Endometrial microvascular endothelial cells (primary cell): Measurements from ENCODE around the gene PSMA7. TPM values are rescaled to one million over a fixed set of nuclear protein-coding genes. Genes with fewer than 3 reads are reported as not detected.

Experiments used
- in situ Hi-C: cut with HindIII; loops from 2 replicates; pipeline ENCODE4 v1.10.0; 2017; ENCODE audit warnings: low sequenced_read_pairs, low pct_unique_long_range_greater_than_20kb; ENCODE audit errors: inconsistent ontology term
- total RNA-seq: library from RNA; depleted of rRNA; stranded (reverse); fragments of >200 nt; gene quantifications from one replicate; pipeline ENCODE4 v1.2.3, GENCODE V29; 2015; ENCODE audit errors: inconsistent ontology term

PSMA7 gene
- total RNA-seq, 1 donor from 2014 or later: 414 TPM

DNA sequence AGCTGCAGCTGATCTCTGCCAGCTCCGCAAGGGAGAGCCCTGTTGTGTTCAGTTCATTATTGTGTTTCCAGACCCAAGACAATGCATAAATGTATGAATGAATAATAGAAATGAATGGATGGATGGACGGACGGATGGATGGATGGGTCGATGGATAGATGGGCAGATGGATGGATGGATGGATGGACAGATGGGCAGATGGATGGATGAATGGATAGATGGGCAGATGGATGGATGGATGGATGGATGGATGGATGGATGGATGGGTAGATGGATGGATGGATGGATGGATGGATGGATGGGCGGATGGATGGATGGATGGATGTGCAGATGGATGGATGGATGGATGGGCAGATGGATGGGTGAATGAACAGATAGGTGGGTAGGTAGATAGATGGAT lies 37.6 kb downstream of the PSMA7 start:
- in situ Hi-C loops: no loop called here

DNA sequence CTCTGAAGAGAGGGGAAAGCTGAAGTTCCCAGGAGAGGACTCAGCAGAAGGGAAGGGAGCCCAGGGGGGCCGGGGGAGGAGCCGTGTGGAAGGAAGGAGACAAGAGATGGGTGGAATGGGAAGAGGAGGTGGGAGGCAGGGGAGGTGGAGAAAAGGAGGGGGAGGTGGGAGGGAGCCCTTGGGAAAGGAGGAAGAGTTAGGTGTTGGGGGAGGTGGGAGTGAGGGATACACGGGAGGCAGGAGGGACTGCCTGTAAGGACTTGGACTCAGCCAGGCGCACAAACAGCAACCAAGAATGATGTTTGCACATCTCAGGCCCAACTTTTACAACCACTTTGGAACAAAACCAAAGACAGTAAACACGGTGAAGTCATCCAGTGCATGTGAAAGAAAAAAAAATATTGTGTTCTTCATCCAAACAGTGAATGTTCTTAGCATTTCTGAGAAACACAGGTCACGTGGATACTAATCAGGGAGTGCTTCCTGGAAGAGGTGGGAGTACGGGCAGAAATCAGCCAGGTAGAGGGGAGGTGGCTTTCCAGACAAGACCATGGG lies 38.3 kb downstream of the PSMA7 start:
- in situ Hi-C loops: no loop called here

DNA sequence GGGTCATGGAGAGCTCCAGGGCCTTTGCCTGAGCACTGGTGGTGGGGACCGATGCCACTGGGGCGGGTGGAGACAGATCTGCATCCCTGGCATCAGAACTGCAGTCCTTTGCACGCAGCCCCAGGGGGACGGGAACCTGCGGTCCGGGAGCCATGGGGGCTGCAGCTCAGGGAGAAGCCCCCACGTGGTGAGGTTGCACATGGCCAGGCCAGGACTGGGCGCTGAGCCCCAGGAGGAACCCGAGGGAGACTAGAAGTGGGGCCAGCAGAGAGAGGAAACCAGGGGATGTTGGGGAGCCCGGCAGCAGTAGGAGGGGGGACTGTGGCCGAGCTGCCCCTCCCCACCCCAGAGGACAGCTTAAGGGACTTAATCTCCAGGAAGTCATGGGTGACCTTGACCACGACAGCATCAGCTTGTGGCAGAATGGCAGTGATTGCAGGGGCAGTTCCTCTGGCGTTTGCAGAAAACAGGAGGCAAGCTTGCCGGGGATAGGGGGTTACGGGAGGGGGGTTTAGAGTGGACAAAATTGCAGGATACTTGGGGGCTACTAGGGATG lies 38.9 kb downstream of the PSMA7 start:
- in situ Hi-C loops: no loop called here

DNA sequence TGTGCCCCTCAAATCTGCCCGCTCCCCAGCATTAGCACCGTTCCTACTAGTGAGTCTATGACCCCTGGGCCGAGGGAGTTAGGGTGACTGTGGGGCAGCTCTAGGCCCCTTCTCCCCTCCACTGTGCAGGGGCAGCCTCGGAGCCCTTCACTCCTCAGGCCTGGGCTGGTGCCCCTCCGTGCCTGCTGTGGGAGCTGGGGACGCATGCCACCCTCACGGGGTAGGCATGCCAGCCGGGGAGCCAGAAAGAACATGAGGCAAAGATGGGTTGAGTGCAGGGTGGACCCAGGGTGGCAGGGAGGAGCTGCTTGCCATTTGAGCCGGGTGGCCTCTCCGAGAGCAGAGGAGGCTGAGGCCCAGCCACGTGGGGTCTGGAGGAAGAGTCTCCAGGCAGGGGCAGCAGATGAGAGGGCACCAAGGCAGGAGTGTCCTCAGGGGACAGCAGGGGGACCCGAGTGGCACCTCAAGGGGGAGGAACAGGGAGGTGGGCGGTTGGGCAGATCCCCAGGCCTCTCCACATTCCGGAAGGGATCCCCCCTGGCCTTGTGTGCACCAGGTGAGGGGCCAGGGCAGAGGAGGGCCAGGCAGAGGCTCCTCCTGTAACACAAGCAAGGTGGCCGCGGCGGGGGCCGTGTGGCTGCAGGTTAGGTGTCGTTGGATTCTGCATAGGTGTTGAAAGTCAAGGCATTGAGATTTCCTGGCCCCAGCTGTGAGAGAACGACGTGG lies 39.5 kb downstream of the PSMA7 start:
- in situ Hi-C loops: no loop called here

DNA sequence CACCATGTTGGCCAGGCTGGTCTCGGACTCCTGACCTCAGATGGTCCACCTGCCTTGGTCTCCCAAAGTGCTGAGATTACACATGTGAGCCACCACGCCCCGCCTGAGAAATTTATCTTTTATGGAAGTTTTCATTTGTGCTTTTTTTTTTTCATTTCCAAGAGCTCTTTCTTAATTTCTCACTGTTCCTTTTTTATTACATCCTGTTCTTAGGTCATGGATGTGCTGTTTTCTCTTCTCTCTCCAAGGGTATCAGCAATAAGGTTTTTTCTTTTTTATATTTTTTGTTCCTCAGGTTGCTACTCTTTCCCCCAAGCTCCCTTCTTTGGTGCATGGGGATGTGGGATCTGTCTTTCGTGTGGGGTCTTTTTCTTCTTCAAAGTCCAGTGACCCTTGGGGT lies 42.1 kb downstream of the PSMA7 start:
- in situ Hi-C loops: no loop called here

DNA sequence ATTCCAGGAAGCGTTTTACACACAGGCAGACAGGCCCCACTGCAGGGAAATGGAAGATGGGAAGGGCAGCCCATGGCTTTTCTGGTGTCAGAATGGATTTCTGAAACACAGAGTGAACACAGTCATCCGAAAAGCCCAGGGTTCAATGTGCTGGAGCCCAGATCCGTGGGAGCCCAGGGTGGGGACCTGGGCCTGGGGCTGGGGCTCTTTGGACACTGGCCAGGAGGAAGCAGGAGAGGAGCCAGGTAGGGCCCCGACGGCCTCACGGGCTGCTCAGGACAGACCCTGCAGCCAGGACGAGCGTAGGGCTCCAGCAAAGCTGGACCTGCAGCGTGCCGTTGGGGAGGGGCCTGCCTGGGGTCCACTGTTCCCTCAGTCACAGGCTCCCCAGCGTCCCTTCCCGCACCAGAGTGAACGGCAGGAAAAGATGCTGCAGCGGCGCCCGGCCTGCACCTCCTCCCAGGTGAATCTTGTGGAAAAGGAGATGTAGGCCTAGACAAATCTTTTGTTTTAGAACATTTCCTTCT lies 45.2 kb downstream of the PSMA7 start:
- in situ Hi-C loops: no loop called here

DNA sequence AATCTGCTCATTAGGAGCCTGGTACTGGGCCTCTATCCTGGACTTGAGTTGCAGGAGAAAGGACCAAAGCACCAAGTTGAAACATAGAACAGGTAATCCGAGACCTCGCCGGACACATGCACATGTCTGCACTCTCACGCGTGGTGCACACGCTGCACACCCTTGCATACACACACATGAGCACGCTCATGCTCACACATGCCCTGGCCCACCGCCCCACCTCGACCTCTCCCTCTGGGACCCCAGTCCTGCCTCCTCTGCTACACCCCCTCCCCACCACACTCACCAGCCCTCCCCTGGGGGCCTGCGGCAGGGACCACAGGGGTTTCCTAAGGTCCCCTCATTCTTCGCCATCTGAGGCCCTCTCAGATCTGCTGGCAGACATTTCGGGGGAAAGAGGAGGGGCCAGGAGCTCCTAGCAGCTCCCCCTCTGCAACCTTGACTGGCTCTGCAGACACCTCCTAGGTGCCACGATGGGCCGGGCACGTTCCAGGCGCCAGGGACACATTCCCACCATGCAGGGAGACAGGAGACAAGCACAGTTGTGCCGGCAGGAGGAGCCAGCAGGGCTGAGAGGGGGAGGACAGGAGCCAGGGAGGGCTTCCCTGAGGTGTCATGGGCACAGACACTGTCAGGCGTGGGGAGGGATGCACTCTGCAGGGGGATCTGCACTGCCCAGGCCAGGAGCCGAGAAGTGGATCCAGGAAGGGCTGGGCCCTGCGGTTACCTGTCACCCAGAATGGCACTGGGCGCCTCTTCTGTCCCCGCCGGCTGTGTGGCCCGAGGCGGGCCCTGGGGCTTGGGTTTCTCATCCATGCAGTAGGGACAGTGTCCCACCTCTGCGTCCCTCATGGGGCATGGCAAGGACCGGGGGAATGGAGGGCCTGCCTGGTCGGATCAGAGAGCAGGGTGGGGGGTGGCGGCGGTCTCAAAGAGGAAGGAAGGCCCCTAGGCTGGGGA lies 46.5 kb downstream of the PSMA7 start:
- in situ Hi-C loops: no loop called here

DNA sequence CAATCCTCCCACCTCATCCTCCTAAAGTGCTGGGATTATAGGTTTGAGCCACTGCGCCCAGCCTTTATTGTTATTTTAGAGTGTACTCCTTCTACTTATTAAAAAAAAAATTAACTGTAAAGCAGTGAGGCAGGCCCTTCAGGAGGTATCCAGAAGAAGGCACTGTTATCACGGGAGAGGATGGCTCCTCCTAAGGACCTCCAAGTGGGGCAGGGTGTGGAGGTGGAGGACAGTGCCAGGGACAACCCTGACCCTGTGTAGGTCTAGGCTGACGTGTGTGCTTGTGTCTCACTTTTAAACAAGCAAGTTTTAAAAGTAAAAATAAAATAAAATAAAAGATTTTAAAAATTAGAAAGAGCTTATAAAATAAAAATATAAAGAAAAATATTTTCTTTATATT lies 53.8 kb downstream of the PSMA7 start:
- in situ Hi-C loops: no loop called here

DNA sequence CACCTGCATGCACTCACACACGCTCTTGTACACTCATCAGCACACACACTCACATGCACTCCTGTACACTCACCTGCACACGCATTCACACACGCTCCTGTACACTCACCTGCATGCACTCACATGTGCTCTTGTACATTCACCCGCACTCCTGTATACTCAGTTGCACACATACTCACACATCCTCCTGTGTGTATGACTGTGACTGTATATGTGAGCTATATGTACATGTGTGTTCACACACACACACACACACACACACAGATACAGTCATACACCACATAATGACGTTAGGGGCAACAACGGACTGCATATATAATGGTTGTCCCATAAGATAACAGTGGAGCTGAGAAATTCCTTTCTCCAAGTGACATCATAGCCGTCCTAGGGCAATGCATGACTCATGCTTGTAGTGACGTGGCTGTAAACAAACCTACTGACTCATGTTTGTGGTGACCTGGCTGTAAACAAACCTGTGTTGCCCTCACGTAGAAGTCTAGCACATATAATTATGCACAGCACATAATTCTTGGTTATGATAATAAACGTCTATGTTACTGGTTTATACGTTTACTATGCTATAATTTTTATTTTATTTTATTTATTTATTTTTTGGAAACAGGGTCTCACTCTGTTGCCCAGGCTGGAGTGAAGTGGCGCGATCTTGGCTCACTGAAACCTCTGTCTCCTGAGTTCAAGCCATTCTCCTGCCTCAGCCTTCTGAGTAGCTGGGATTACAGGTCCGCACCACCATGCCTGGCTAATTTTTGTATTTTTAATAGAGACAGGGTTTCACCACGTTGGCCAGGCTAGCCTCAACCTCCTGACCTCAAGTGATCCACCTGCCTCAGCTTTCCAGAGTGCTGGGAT lies 54.7 kb downstream of the PSMA7 start:
- in situ Hi-C loops: no loop called here

DNA sequence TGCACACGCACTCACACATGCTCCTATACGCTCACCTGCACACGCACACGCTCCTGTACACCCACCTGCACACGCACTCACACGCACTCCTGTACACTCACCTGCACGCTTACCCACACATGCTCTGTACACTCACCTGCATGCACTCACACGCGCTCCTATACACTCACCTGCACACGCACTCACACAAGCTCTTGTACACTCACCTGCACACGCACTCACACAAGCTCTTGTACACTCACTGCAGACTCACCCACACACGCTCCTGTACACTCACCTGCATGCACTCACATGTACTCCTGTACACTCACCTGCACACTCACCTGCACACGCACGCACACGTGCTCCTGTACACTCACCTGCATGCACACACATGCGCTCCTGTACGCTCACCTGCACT lies 55.6 kb downstream of the PSMA7 start:
- in situ Hi-C loops: no loop called here

DNA sequence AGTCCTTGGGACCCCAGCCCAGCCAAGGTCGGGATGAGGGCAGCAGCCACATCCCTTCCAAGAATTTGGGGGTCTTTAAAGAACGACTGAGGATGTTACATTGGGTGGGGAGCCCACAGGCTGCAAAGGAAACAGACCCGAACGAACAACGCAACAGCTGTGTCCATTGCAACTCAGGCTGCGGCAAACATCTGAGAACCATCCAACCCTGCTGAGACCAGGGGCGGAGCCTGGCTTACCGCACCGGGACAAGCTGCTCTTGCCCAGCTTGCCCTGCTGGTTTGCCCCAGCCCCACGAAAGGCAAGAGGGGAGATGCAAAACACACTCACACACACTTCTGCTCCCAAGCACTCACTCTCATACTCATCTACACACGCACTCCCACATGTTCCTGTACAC lies 56.0 kb downstream of the PSMA7 start:
- in situ Hi-C loops: no loop called here

Other genes with a start within 250 kb of the PSMA7 start
- 2.6 TPM for gene TAF4, start 77.5 kb downstream of the PSMA7 start, total RNA-seq
- gene LSM14B, start 20.9 kb downstream of the PSMA7 start, total RNA-seq: 21.2 TPM
- gene SS18L1, start 375 bp upstream of the PSMA7 start, total RNA-seq: 3.1 TPM
- gene MTG2, start 39.6 kb upstream of the PSMA7 start, total RNA-seq: 8.4 TPM
- gene HRH3, start 76.9 kb upstream of the PSMA7 start, total RNA-seq: not detected
- gene OSBPL2, start 95.1 kb upstream of the PSMA7 start, total RNA-seq: 15.6 TPM
- 309 TPM for gene ADRM1, start 159.6 kb upstream of the PSMA7 start, total RNA-seq
- gene LAMA5, start 223.9 kb upstream of the PSMA7 start, total RNA-seq: 132 TPM
- gene RPS21, start 243.7 kb upstream of the PSMA7 start, total RNA-seq: 2,359 TPM